Stimulated activated CD4-positive, alpha-beta T cell treated with anti-CD3 and anti-CD28 coated beads, Interleukin-15, amount 100 ng/mL, for 1 hour (primary cell): ENCODE measurements around the gene ZNF823.
"Not testable (repeated sequence)": the region's sequence is repeated elsewhere in the genome, so short reads cannot be mapped to it uniquely, and the experiment has no call there.

ENCODE experiments used
- DNase-seq, 2 donors: peaks; one replicate each; pipeline ENCODE4 v3.0.0-alpha.2; 2020; ENCODE audit warnings: low read depth in 1 of 2, low spot score in 1 of 2

ZNF823 gene

GRCh38 chr19:11738746-11739620 is at the start of gene ZNF823:
Gene ZNF823, minus strand, starts transcription at chr19:11738946. Its CDS starts 127 bp downstream, at chr19:11738819.
- DNase-seq: peak; percentile 89 to 93

- DNase-seq: no peak
Measured at GRCh38 chr19:11787536-11787935, 48.8 kb upstream of the ZNF823 start.

GRCh38 chr19:11784356-11784755 is 45.6 kb upstream of the ZNF823 start:
- no peak for DNase-seq

- no peak for DNase-seq
Measured at GRCh38 chr19:11783767-11784166, 45.0 kb upstream of the ZNF823 start.

- DNase-seq: no peak
Measured at GRCh38 chr19:11781295-11782057, 42.7 kb upstream of the ZNF823 start.

- DNase-seq: no peak
Measured at GRCh38 chr19:11780431-11781020, 41.8 kb upstream of the ZNF823 start.

- not testable (repeated sequence) for DNase-seq
Measured at GRCh38 chr19:11776669-11777068, 37.9 kb upstream of the ZNF823 start.

- DNase-seq: not testable (repeated sequence)
Measured at GRCh38 chr19:11771520-11771919, 32.8 kb upstream of the ZNF823 start.

- no peak for DNase-seq
Measured at GRCh38 chr19:11769995-11770394, 31.2 kb upstream of the ZNF823 start.

- DNase-seq: no peak
Measured at GRCh38 chr19:11767633-11768133, 28.9 kb upstream of the ZNF823 start.

- DNase-seq: peak; percentile 83 to 91
Measured at GRCh38 chr19:11766597-11767591, 28.1 kb upstream of the ZNF823 start, which contains the start of gene ZNF441. Gene ZNF441, plus strand, starts transcription at chr19:11767000. Its CDS starts 194 bp downstream, at chr19:11767194.

GRCh38 chr19:11763611-11764010 is 24.9 kb upstream of the ZNF823 start:
- no peak for DNase-seq

- no peak for DNase-seq
Measured at GRCh38 chr19:11763117-11763516, 24.4 kb upstream of the ZNF823 start.

- no peak for DNase-seq
Measured at GRCh38 chr19:11759805-11760204, 21.1 kb upstream of the ZNF823 start.

- no peak for DNase-seq
Measured at GRCh38 chr19:11756965-11757364, 18.2 kb upstream of the ZNF823 start.

GRCh38 chr19:11754663-11755062 is 15.9 kb upstream of the ZNF823 start:
- no peak for DNase-seq

- no peak for DNase-seq
Measured at GRCh38 chr19:11752244-11752736, 13.5 kb upstream of the ZNF823 start.

GRCh38 chr19:11749751-11750150 is 11.0 kb upstream of the ZNF823 start:
- DNase-seq: no peak

GRCh38 chr19:11747277-11747676 is 8.5 kb upstream of the ZNF823 start:
- DNase-seq: no peak

GRCh38 chr19:11745869-11746268 is 7.1 kb upstream of the ZNF823 start:
- DNase-seq: no peak
